A673 (cell line): Measurements from ENCODE around the gene CACHD1.

Experiments
- EZH2 ChIP-seq: fragments of 200-600 bp; sonication (generic); IDR thresholded peaks from 2 replicates; pipeline ENCODE4 v1.6.1; 2017; ENCODE audit warnings: borderline replicate concordance, low read depth, mild to moderate bottlenecking, mixed read lengths, antibody characterized with exemption, low read length; ENCODE audit not compliant: poor library complexity, severe bottlenecking
- TF ChIP-seq, protein P1 (sequence below): fragments of 300-800, 200-600 bp; sonication (generic); conservative IDR thresholded peaks from 2 replicates; pipeline ENCODE4 v1.5.1; 2017; ENCODE audit warnings: low read depth, mild to moderate bottlenecking, antibody characterized with exemption, low read length, moderate library complexity, mixed read lengths

DNA sequence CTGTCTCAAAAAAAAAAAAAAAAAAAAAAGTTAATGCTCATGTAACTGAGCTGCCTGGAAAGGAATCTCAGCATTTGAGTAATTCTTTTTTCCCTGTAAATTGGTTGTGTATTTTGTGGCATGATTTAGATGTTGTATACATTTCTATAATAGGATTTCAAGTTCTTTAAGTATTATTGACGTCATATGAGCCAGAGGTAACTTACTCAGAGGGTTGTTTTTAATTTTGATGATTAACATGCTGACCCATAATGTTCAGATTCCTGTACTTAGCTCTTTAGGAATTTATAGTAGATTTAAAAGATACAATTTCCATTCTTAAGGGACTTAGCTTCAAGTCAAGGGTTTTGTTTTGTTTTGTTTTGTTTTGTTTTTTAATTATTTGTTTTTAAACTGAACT, 120.4 kb downstream of the CACHD1 start:
- TF ChIP-seq, protein P1, sequence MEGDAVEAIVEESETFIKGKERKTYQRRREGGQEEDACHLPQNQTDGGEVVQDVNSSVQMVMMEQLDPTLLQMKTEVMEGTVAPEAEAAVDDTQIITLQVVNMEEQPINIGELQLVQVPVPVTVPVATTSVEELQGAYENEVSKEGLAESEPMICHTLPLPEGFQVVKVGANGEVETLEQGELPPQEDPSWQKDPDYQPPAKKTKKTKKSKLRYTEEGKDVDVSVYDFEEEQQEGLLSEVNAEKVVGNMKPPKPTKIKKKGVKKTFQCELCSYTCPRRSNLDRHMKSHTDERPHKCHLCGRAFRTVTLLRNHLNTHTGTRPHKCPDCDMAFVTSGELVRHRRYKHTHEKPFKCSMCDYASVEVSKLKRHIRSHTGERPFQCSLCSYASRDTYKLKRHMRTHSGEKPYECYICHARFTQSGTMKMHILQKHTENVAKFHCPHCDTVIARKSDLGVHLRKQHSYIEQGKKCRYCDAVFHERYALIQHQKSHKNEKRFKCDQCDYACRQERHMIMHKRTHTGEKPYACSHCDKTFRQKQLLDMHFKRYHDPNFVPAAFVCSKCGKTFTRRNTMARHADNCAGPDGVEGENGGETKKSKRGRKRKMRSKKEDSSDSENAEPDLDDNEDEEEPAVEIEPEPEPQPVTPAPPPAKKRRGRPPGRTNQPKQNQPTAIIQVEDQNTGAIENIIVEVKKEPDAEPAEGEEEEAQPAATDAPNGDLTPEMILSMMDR: no peak
- TF ChIP-seq EZH2: no peak
